ENCODE results near the gene PTPRG. TPM values are rescaled to one million over a fixed set of nuclear protein-coding genes. Genes with fewer than 3 reads are reported as not detected.

The PTPRG gene
- total RNA-seq, 2 donors from 2014 or later: 23.9 to 31.6 TPM

DNA sequence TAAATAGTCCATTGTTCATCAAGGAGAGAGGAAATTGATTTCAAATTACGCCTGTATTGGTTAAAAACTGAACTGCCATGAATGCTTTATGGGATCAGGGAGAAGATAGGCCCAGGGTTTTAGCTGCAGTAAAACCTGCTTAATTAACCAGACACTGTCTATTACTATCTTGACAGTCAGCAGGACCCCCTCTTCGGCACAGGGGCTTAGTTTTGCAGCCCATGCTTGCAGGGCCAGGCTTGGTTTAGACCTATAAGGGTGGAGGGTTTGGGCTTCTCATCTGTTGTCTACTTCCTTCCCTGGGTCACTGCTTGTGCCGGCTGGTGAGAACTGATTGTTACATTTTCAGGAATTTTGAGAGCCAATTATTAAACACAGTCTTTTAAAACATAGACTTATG is 41.1 kb downstream of the PTPRG start:
- 84 to 92% methylated on average over 2 to 3 of the region's 3 CpGs for WGBS, 2 donors
- H3K9me3 ChIP-seq: no peaks in the 10 kb centered on the region
- TF ChIP-seq POLR2A (IDR thresholded peaks at IDR 0.05): no peak
- TF ChIP-seq, protein P1, sequence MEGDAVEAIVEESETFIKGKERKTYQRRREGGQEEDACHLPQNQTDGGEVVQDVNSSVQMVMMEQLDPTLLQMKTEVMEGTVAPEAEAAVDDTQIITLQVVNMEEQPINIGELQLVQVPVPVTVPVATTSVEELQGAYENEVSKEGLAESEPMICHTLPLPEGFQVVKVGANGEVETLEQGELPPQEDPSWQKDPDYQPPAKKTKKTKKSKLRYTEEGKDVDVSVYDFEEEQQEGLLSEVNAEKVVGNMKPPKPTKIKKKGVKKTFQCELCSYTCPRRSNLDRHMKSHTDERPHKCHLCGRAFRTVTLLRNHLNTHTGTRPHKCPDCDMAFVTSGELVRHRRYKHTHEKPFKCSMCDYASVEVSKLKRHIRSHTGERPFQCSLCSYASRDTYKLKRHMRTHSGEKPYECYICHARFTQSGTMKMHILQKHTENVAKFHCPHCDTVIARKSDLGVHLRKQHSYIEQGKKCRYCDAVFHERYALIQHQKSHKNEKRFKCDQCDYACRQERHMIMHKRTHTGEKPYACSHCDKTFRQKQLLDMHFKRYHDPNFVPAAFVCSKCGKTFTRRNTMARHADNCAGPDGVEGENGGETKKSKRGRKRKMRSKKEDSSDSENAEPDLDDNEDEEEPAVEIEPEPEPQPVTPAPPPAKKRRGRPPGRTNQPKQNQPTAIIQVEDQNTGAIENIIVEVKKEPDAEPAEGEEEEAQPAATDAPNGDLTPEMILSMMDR (IDR thresholded peaks at IDR 0.05): no peak
- intact Hi-C loops (cut with DNase I): no loop called here
- no peak overlapping the region for H3K4me3 ChIP-seq
- H3K27ac ChIP-seq: no peak overlapping the region
- no peaks in the 10 kb centered on the region for H3K4me1 ChIP-seq
- no peaks in the 10 kb centered on the region for H3K27me3 ChIP-seq
- H3K36me3 ChIP-seq (replicated peaks in 1 of 2; ENCODE audit: insufficient read depth in 1 of 2, low read depth in 2 of 2): no peaks in the 10 kb centered on the region
- DNase-seq (no peak), ATAC-seq (no peak)

DNA sequence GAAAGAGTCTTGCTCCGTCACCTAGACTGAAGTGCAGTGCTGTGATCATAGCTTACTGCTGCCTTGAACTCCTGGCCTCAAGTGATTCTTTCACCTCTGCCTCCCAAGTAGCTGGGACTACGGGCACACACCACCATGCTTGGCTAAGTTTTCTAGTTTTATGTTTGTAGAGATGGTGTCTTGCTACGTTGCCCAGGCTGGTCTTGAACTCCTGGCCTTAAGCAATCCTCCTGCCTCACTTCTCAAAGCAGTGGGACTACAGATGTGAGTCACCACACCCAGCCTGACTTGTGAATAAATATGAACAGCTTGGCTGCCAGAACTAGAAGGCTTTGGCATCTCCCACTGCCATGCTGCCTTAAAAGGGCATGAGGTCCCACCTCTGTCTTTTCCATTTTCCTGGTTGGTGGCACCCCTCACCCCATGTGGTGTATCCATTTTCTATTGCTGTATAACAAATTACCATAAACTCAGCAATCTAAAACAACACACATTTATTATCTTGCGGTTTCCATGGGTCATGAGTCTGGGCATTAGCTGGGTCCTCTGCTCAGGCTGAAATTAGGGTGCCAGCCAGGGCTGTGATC is 44.3 kb downstream of the PTPRG start:
- 71 to 89% methylated on average over 4 of the region's 4 CpGs for whole genome bisulfite sequencing, 2 donors
- Histone ChIP-seq H3K4me3 (no peak overlapping the region), H3K27me3 (no peaks in the 10 kb centered on the region), H3K9me3 (no peaks in the 10 kb centered on the region), H3K4me1 (no peaks in the 10 kb centered on the region), H3K27ac (no peak overlapping the region), H3K36me3 (replicated peaks in 1 of 2; ENCODE audit: insufficient read depth in 1 of 2, low read depth in 2 of 2) (no peaks in the 10 kb centered on the region)
- intact Hi-C loops (cut with DNase I): no loop called here
- ATAC-seq (no peak), DNase-seq (no peak)
- no peak for TF ChIP-seq POLR2A (IDR thresholded peaks at IDR 0.05)
- TF ChIP-seq, protein P1 (IDR thresholded peaks at IDR 0.05): no peak

DNA sequence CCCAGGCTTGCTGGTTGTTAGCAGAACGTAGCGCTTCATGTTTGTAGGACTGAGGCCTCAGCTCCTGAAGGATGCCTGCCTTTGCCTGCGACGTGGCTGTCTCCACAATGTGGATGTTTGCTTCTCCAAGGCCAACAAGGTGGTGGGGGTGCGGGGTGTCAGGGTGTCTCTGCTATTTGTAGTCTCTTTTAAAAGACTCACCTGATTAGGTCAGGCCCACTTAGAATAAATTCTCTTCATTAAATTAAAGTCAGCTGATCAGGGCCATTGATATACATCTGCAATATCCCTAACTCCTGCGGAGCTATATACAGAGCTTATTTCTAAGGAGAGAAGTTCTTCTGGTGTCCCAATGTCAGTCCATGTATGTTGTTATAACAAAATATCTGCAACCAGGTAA is 44.8 kb downstream of the PTPRG start:
- Histone ChIP-seq H3K36me3 (replicated peaks in 1 of 2; ENCODE audit: insufficient read depth in 1 of 2, low read depth in 2 of 2) (no peaks in the 10 kb centered on the region), H3K9me3 (no peaks in the 10 kb centered on the region), H3K27ac (no peak overlapping the region), H3K4me3 (no peak overlapping the region), H3K27me3 (no peaks in the 10 kb centered on the region), H3K4me1 (no peaks in the 10 kb centered on the region)
- intact Hi-C loops (cut with DNase I): no loop called here
- TF ChIP-seq POLR2A (IDR thresholded peaks at IDR 0.05): no peak
- TF ChIP-seq, protein P1 (IDR thresholded peaks at IDR 0.05): no peak
- 93 to 98% methylated on average over 6 of the region's 6 CpGs for whole genome bisulfite sequencing, 2 donors
- ATAC-seq: no peak
- no peak for DNase-seq

DNA sequence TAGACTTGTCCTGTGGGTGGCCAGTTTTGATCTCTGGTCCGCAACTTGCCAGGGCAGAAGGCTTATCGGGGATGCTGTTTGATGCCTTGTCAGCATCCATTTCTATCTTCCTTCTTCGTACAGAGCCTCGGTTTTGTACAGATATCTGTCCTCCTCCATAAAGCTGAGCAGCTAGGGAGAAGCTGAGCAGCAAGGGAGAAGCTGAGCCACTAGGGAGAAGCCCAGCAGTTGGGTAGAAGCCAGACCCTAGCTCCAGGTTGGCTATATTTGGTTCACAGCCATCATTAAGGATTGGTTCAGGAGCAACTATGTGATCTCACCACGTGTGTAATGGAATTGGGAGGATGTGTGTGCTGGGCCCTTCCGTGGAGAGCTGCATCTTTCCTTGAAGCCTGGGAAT is 46.7 kb downstream of the PTPRG start:
- no peak for TF ChIP-seq POLR2A (IDR thresholded peaks at IDR 0.05)
- TF ChIP-seq, protein P1 (IDR thresholded peaks at IDR 0.05): no peak
- intact Hi-C loops (cut with DNase I): no loop called here

DNA sequence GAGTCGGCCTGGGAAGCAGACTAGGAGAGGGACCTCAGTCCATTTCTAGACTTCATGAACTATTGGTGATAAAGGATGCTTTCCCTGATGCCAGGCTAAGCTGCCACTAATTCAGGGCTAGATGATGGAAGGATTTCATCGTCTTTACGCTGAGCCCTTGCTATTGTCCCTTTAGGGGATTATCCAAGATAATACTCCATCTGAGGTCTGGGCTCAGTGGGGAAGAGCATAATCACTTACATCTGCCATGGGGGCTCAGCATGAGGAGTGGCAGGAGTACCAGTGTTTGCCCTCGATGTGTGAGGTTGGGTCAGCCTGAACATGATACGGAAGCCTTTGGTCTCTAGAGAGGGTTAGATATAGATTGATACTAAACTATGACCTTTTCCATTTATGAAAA is 47.3 kb downstream of the PTPRG start:
- TF ChIP-seq, protein P1 (IDR thresholded peaks at IDR 0.05): no peak
- no peak for TF ChIP-seq POLR2A (IDR thresholded peaks at IDR 0.05)
- H3K27me3 ChIP-seq: no peaks in the 10 kb centered on the region
- ATAC-seq: no peak
- no peaks in the 10 kb centered on the region for H3K9me3 ChIP-seq
- H3K4me1 ChIP-seq: no peaks in the 10 kb centered on the region
- 84 to 90% methylated on average over 5 of the region's 5 CpGs for WGBS, 2 donors
- DNase-seq: no peak
- no peaks in the 10 kb centered on the region for H3K36me3 ChIP-seq (replicated peaks in 1 of 2; ENCODE audit: insufficient read depth in 1 of 2, low read depth in 2 of 2)
- no peak overlapping the region for H3K4me3 ChIP-seq
- no peak overlapping the region for H3K27ac ChIP-seq
- intact Hi-C loops (cut with DNase I): no loop called here

More for the DNA sequence above, 46.7 kb downstream of the PTPRG start:
- Histone ChIP-seq H3K27me3 (no peaks in the 10 kb centered on the region), H3K4me3 (no peak overlapping the region), H3K36me3 (replicated peaks in 1 of 2; ENCODE audit: insufficient read depth in 1 of 2, low read depth in 2 of 2) (no peaks in the 10 kb centered on the region), H3K27ac (no peak overlapping the region), H3K9me3 (no peaks in the 10 kb centered on the region), H3K4me1 (no peaks in the 10 kb centered on the region)
- DNase-seq: no peak
- 83 to 84% methylated on average over 5 to 6 of the region's 6 CpGs for WGBS, 2 donors
- no peak for ATAC-seq

Data from body of pancreas (tissue), 4 donors.